HT1080 (cell line): Measurements from ENCODE around the gene CGB1. TPM values are rescaled to one million over a fixed set of nuclear protein-coding genes. Genes with fewer than 3 reads are reported as not detected.
"Not testable (repeated sequence)": the region's sequence is repeated elsewhere in the genome, so short reads cannot be mapped to it uniquely, and the experiment has no call there.

Experiments
- DNase-seq: peaks from one replicate; pipeline ENCODE4 v3.0.0-alpha.2; 2015; ENCODE audit warnings: low read depth
- polyA plus RNA-seq, 2 experiments: library from polyadenylated mRNA; depleted of rRNA; stranded (reverse); fragments of >200 nt; gene quantifications; 2 replicates each; pipeline ENCODE4 v1.2.3, GENCODE V29; 2015
- total RNA-seq: library from RNA; depleted of rRNA; stranded (reverse); fragments of >200 nt; shearing (Covaris generic); gene quantifications from 2 replicates; pipeline ENCODE4 v1.2.3, GENCODE V29; 2014; rRNA removed

Gene CGB1
- not detected in 2 replicates for total RNA-seq
- not detected in 2 replicates for polyA plus RNA-seq (2015; cell fraction: cytosol; rRNA removed)
- not detected in 2 replicates for polyA plus RNA-seq (2015; cell fraction: nucleus; rRNA removed)

GRCh38 chr19:49036815-49037214 lies at the start of gene CGB1:
Gene CGB1 (minus strand): TSS chr19:49036895. CDS start chr19:49036711, 184 bp downstream.
- not testable (repeated sequence) for DNase-seq

DNA sequence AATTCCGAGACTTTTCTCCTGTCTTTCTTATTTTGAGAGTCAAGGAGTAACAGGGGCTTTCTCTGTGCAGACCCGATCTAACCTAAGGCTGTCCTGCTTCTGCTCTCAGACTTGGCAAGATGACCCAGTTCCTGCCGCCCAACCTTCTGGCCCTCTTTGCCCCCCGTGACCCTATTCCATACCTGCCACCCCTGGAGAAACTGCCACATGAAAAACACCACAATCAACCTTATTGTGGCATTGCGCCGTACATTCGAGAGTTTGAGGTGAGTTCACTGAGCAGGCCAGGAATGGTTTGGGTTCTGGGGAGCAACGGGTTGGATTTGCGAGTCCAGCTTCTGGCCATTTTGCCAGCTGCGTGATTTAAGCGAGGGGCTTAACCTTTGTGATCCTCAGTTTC lies 49.6 kb upstream of the CGB1 start:
- no peak for DNase-seq

GRCh38 chr19:49085868-49086232 lies 49.2 kb upstream of the CGB1 start:
- no peak for DNase-seq

DNA sequence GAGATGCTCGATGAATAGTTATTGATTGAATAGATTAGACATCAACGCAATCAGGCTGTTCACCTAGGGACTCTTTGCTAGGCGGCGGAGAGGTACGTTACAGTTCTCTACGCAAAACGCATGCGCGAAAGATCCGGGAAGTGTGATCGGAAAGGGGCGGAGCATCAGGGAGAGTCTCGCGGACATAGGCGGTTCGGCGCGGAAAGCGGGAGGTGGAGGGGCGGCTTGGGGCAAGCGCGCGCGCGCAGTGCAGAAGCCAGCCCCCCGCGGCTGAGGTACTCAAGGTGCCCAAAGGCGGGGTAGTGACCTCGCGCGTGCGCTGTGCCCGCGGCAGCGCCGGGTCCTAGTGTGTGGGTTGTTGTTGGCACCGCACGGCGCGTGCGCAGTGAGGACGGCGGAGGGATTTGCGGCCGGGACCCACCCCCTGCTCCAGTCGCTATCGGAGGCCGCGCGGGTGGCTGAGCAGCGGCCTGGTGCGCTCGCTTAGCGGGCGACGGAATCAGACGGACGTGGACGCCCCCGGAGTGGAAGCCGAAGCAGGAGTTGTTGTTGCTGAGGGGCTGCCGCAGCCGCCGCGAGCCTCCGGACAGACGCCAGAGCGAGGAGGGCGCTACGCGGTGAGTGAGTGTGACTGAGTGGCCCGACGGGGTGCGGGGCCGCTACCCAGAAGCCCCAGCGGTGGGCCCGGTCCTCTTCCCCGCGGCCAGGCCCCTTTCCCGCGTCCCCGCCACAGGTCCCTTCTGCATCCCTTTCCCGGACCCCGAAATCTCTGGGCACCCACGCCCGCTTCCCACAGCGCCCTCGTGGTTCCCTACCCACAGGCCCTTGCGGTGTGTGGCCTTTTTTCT lies 48.5 kb upstream of the CGB1 start, which contains the start of gene SNRNP70:
SNRNP70 (plus strand) TSS at position 432 of the 848 bp plus-strand sequence. CDS start 964 bp downstream, outside the sequence.
- DNase-seq = peak; percentile 99

- DNase-seq = no peak
These were observed 47.7 kb upstream of the CGB1 start for GRCh38 chr19:49084206-49085019.

DNA sequence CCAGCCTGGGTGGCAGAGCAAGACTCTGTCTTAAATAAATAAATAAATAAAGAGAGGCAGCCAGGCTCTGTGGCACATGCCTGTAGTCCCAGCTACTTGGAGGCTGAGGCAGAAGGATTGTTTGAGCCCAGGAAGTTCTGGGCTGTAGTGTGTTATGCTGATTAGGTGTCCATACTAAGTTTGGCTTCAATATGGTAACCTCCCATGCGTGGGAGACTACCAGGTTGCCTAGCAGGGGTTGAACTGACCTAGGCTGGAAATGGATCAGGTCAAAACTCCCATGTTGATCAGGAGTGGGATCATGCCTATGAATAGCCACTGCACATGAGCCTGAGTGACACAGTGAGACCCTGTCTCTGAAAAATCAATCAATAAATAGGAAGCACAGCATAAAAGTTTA lies 44.6 kb upstream of the CGB1 start:
- DNase-seq = no peak

DNA sequence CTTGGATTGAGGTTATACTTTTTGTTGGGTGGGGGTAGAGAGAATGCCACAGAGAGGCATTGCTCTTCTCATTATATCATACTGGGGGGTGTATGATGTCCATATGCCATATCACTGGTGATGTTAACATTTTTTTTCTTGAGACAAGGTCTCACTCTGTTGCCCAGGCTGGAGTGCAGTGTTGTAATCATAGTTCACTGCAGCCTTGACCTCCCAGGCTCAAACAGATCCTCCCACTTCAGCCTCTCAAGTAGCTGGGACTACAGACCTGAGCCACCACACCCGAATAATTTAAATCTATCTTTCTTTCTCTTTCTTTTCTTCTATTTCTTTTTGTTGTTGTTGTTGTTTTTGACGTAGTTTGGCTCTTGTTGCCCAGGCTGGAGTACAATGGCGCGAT lies 43.7 kb upstream of the CGB1 start:
- no peak for DNase-seq

DNA sequence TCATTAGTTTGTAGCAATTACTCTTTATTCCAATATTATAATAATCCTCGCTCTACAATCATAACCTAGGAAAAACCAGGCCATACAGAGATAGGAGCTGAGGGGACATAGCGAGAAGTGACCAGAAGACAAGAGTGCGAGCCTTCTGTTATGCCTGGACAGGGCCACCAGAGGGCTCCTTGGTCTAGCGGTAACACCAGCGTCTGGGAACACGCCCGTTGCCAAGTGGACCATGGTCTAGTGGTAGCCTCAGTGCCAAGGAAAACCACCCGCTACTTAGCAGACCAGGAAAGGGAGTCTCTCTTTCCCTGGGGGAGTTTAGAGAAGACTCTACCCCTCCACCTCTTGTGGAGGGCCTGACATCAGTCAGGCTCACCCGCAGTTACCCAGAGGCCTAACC lies 38.2 kb upstream of the CGB1 start:
- peak; percentile 51 for DNase-seq

GRCh38 chr19:49073514-49074378 lies 37.1 kb upstream of the CGB1 start:
- DNase-seq = peak; percentile 26

DNA sequence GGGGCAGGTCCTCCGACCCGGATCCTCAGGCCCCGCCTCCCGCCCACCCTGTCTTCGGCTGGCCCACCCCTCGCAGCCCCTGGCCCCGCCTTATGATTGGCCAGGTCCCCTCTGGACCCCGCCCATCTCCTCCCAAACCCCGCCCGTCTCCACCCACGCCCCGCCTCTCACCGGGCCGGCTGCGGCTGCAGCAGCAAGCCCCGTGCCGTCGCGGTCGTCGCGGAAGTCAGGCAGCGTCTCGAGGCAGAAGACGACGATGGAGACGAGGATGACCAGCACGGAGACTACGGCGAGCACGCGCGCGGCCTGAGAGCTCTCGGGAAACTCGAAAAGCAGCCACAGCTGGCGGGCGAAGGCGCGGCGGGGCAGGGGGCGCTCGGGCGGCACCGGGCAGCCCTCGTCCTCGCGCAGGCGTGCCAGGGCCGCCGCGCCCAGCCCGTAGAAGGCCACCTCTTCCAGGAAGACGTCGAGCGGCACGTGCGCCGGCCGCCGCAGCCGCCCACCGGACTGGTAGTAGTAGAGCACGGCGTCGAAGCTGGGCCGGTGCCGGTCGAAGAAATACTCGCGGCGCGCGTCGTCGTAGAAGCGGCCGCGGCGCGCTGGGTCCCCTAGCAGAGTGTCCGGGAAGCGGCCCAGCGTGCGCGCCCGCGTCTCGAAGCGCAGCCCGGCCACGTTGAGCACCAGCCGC lies 35.3 kb upstream of the CGB1 start:
- DNase-seq = no peak

GRCh38 chr19:49070416-49070815 lies 33.7 kb upstream of the CGB1 start:
- no peak for DNase-seq

GRCh38 chr19:49069026-49069425 lies 32.3 kb upstream of the CGB1 start:
- DNase-seq = no peak

DNA sequence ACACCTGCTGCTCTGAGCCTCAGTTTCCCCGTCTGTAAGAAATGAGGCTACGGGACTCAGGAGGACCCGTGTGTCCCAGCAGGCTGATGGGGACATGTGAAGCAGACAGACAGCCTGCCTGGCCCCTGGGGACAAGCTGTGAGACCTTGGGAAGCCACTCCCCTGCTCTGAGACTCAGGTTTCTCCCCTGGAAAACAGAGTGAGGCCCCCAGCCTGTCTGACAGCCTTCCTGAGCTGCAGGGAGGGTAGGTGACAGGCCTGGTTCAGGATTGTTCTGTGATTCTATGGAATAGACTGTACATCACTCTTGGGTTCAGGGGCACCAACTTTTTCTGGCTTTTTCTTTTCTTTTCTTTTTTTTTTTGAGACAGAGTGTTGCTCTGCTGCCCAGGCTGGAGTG lies 30.9 kb upstream of the CGB1 start:
- no peak for DNase-seq

DNA sequence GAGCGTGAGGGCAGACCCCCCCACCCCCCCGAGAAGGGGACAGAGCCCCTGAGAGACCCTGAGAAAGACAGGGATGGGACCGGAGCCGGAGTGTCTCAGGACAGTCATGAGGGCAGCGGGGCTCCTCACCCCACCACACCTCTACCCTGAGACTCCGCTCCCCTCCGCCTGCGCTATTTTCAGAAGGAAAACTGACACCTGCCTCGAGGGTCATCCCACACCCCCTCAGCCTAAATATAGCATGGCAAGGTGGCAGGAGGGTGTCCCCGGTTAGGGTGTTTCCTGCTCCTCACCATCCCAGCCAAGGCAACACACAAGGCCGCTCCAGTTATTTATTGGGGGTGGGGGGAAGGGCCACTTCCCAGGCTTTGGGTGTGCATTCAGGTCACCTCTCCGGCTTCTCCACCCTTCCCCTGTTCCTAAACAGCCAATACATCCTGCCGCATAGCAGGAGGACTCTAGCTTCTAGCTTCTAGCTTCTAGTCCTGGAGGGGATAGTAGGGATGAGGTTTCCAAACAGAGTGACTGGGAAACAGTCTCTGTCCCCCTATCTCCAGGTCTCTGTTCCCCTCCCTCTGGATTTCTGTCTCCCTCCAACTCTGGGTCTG lies 29.3 kb upstream of the CGB1 start:
- no peak for DNase-seq

DNA sequence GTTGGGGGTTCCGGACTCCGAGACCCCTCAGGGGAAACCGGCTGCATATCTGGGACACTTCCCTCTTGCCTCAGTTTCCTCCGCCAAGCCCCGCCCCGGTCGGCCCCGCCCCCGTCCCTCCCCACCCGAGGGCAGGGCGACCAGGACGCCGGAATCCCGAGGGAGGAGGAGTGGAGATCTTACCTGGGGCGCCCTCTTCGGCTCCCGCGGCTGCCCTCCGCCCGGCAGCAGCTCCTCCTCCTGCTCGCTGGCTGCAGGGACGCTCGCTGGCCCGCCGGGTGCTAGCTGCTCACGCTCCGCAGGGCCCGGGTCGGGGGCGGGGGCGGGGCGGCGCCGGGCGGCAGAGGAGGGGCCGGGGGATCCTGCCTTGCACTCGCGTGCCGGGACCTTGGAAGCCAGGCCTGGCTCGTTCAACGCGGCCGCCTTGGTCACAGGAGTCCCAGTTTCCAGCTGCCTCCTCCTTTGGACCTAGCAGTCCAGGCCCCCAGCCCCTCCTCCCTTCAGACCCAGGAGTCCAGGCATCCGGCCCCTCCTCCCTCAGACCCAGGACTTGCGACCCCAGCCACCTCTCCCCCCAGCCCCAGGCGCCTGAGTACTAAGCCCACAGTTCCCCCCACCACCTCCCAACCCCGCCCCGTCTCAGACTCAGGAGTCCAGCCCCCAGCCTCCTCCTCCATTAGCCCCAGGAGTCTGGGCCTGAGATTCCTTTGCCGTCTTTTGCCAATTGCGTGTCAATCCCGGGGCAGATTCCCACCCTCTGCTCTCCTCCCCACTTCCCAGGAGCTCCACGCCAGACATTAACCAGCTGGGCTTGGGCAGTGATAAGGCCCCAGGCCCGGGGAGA lies 28.3 kb upstream of the CGB1 start, which contains the start of gene NTF4:
NTF4 (minus strand) TSS at position 51 of the 844 bp plus-strand sequence. CDS start 2,821 bp downstream, outside the sequence.
- DNase-seq = no peak

GRCh38 chr19:49064029-49064629 lies 27.4 kb upstream of the CGB1 start:
- DNase-seq = no peak

DNA sequence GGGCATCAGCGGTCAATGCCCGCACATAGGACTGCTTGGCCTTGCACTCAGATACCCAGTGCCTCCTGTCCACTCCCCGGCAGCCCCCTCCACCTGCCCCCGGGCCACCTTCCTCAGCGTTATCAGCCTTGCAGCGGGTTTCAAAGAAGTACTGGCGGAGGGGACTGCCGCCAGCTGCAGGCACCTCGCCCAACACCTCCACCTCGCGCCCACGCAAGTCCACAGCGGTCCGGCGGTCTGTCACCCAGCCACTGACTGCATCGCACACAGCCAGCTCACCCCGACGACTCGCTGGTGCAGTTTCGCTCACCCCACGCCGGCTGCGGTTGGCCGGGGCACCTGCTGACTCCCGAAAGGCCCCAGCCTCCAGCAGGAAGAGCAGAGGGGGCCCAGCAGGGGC lies 24.8 kb upstream of the CGB1 start:
- DNase-seq = no peak

DNA sequence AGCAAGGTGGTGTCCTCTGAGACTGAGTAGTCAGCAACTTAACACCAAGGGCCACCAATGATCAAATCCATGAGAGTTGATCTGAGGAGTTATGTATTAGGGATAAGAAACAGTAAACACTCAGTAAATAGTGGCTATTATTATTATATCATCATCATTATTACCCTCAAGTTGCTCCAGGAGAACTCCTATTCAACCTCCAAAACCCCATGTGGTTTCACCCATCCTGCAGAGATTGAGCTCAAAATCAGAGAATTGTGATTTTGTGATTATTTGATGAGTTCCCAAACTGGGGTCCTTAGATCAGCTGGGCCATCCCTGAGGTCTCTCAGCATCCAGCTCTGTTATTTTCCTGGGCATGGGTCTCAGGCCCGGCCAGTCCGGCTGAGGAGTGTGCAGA lies 24.3 kb upstream of the CGB1 start:
- no peak for DNase-seq

DNA sequence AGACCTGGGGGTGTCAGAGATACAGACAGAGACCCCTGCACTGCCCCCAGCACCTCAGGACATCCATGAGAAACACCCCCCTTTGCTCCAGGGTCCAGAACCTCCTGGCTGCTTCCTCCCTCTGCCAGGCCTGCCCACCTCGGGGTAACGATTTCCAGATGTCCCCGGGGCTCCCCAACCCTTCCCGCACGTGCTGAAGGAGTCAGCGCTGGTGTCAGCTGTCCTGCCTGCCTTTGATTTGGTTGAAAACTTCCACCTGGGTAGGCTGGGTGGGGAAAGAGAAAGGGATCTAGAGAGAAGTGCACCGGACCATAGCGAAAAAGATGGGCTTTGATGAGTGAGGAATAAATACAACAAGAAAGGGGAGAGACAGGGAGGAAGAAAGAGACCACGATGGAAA lies 22.4 kb upstream of the CGB1 start:
- no peak for DNase-seq
